Stromal cell of bone marrow (primary cell): Measurements from ENCODE around the gene ZBTB8A.
A peak's percentile ranks its signal among the peaks of the same experiment; 100 is the strongest.
"Not testable (repeated sequence)": the region's sequence is repeated elsewhere in the genome, so short reads cannot be mapped to it uniquely, and the experiment has no call there.

ENCODE experiments used
- DNase-seq: peaks from one replicate; pipeline ENCODE4 v3.0.0-alpha.2; 2012; ENCODE audit warnings: low read depth

ZBTB8A gene

DNA sequence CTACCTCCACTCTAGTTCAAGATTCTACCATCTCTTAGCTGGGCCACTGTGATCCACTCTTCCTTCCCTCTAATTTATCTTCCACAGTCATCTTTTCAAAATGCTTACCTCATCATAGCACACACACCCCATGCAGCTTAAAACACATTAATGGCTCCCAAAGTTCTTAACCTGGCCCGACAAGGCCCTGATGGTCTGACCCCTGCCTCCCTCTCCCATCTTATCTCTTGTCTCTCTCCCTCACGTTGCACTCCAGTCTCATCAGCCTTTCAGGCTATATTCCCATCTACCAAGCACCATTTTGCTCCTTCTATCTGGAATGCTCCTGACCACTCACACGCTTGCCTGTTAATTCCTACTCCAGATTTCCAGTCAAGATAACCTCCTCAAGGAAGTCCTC lies 2.5 kb upstream of the ZBTB8A start:
- DNase-seq = no peak

DNA sequence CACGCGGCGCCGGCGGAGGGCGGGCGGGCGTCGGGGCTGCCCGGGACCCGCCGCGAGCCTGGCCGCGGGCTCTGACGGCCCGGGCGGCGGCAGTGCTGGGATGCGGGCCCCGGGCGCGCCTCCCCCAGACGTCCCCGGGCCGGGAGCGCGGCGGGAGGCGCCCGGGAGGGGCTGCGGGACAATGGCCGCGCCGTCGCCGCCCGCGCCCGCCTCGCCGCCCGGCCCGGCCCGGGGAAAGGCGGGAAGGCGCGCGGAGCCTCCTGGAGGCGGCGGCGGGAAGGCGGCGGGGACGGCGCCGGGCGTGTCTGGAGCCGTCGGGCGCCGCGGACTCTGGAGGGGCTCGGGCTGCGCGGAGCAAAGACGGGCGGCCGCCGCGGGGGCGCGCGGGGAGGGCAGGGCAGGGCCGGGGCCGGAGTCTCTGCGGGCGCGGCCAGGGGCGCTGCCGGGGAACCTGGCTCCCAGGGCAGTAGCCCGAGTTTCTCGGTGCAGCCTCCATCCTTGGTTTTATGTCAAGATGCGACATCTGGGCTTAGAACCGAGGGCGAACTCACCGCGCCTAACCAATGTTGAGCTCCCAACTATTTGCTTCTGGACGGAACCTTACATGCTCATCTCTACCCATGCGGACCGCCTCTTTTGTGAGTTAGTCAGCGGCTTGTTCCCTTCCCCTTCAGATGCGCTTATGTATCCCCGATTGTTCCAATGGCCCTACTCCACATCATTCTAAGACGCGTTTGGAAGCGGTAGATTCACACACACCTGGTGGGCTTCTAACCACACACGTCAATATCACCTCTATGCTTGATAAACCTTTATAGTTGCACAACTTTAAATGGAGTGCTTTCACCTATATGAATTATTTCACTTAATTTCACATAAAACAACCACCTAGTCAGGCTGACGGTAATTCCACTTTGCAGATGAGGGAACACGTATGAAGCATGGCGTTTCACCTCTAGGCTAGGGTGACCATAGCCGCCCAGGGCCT lies 651 bp downstream of the ZBTB8A start:
- peak; percentile 23 for DNase-seq

GRCh38 chr1:32540605-32541004 lies 1.4 kb downstream of the ZBTB8A start:
- no peak for DNase-seq

GRCh38 chr1:32541064-32541566 lies 1.9 kb downstream of the ZBTB8A start:
- DNase-seq = no peak

- no peak for DNase-seq
These were observed 7.4 kb downstream of the ZBTB8A start for GRCh38 chr1:32546611-32547010.

GRCh38 chr1:32549616-32550015 lies 10.4 kb downstream of the ZBTB8A start:
- DNase-seq = no peak

DNA sequence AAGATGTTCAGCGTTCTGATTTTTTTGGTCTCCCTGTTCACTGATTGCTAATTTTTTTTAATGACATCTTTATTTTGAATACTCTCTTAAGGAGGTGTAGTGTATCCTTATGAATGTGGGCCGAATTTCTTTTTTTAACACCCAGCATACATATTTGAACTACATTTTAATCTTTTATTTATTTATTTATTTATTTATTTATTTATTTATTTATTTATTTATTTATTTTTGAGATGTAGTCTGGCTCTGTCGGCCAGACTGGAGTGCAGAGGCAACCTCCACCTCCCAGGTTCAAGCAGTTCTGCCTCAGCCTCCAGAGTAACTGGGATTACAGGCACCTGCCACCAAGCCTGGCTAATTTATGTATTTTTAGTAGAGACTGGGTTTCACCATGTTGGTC lies 15.1 kb downstream of the ZBTB8A start:
- no peak for DNase-seq

GRCh38 chr1:32557035-32557434 lies 17.8 kb downstream of the ZBTB8A start:
- not testable (repeated sequence) for DNase-seq

- no peak for DNase-seq
These were observed 18.6 kb downstream of the ZBTB8A start for GRCh38 chr1:32557812-32558211.

GRCh38 chr1:32568929-32569328 lies 29.7 kb downstream of the ZBTB8A start:
- DNase-seq = no peak

DNA sequence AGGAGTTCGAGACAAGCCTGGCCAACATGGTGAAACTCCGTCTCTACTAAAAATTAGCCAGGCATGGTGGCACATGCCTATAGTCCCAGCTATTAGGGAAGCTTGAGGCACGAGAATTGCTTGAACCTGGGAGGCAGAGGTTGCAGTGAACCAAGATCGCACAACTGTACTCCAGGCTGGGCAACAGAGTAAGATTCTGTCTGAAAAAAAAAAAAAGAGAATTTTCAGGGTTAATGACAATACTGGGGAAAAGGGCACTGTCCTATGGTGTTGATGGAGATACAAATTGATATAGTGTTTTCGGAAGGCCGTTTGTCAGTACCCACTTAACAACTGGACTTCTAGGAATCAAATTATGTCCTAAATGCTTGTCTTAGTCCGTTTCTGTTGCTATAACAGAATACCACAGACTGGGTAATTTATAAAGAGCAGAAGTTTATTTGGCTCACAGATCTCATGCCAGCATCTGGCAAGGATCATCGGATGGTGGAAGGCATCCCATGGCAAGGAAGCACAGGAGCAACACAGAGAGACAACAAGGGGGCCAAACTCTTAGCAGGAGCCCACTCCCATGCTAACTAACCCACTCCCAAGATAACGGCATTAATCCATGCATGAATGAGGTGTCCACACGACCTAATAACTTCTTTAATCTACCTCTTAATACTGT lies 41.3 kb downstream of the ZBTB8A start:
- DNase-seq = no peak

GRCh38 chr1:32592943-32593342 lies 53.7 kb downstream of the ZBTB8A start:
- DNase-seq = peak; percentile 14

DNA sequence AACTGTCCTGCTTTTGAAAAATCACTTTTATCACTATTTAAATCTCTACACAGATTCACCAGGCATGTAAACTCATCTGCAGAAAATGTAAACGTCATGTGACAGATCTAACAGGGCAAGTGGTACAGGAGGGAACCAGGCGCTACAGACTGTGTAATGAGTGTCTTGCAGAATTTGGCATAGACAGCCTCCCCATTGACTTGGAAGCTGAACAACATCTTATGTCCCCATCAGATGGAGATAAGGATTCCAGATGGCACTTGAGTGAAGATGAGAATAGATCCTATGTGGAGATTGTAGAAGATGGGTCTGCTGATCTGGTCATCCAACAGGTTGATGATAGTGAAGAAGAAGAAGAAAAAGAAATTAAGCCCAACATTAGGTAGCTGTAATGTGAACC lies 60.8 kb downstream of the ZBTB8A start:
- no peak for DNase-seq

- DNase-seq = no peak
These were observed 66.6 kb downstream of the ZBTB8A start for GRCh38 chr1:32605711-32606424.

DNA sequence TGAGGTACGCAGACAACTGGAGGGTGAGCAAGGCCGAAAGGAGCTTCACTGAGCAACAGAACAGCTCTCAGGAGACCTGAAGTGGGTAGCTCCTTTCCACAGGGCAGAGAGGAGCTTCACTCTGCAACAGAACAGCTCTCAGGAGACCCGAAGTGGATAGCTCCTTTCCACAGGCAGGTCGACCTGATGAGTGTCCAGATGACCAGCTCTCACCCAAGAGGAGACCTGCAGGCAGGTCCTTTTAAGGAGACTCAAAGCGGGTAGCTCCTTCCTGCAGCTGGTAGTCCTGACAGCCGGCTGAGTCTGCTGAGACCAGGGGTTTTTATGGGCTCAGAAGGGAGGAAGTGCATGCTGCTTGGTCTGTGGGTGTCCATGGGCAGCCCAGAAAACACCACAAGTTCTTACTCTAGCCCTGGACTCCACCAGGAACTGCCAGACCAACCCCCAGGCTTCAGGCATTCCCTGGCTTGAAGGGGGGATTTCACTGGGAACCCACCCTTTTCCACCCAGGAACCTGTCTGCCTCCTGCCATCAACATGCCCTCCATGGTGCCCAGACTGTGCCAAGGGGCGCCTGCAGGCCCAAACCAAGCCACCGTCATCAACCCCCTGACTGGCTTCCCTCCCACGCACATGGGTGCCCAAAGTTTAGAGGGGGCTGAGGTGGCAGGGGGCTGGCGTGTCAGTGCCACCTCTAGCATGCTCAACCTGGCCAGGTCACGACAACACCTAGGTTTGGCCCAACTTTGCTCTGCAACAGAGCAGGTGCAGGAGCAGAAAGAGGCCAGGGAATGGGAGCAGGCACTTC lies 67.5 kb downstream of the ZBTB8A start:
- DNase-seq = no peak

DNA sequence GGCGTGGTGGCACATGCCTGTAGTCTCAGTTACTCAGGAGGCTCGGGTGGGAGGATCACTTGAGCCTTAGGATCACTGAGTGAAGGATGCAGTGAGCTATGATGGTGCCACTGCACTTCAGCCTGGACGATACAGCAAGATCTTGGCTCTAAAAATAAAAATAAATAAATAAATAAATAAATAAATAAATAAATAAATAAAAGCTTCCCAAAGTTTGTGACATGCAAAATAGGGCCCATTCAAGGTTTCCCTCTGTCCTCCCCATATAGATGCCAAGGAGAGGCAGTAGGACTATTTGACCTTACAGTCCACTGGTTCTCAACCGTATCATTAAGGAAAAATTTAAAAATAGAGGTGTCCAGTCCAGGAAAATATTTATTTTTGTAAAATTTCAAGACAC lies 70.0 kb downstream of the ZBTB8A start:
- no peak for DNase-seq

GRCh38 chr1:32611859-32612188 lies 72.6 kb downstream of the ZBTB8A start:
- no peak for DNase-seq

GRCh38 chr1:32612189-32612881 lies 73.1 kb downstream of the ZBTB8A start:
- peak; percentile 55 for DNase-seq

- no peak for DNase-seq
These were observed 74.2 kb downstream of the ZBTB8A start for GRCh38 chr1:32613472-32613871.

DNA sequence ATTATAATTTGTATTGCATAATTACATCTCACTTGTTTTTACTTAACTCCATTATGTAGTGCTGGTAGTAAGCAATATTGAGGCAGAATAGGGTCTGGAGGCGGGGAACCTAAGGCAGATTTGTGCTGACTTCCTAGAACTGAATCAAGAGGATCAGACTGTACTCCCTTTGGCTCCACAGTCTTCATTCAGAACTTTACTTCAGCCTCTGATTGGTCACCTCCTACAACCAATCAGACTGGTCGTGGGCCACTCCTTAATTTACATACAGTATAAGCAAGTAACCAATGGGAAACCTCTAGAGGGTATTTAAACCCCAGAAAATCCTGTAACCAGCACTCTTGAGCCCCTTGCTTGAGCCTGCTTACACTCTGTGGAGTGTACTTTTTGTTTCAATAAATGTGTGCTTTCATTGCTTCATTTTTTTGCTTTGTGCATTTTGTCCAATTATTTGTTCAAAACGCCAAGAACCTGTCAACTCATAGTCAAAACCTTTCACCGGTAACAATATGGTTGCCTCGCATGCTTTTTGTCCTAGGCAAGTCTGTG lies 79.5 kb downstream of the ZBTB8A start:
- no peak for DNase-seq
